WTC11 (cell line): ENCODE measurements around the gene SLC6A4.

ENCODE experiments used
- NFE2L1 ChIP-seq: sonication (generic); formaldehyde crosslinking; IDR thresholded peaks from 2 replicates; pipeline ENCODE4 v1.8.1; 2023; ENCODE audit warnings: missing genetic modification reagents
- TEAD1 ChIP-seq: sonication (generic); formaldehyde crosslinking; IDR thresholded peaks from 2 replicates; pipeline ENCODE4 v1.8.0; 2022; ENCODE audit warnings: mild to moderate bottlenecking, missing genetic modification reagents
- ZNF121 ChIP-seq: sonication (generic); formaldehyde crosslinking; IDR thresholded peaks from 2 replicates; pipeline ENCODE4 v1.8.0; 2023; ENCODE audit warnings: missing genetic modification reagents
- TF ChIP-seq, protein P1 (sequence below): fragments of 200-600 bp; IDR thresholded peaks from 2 replicates; pipeline ENCODE4 v1.8.0; 2022; ENCODE audit warnings: antibody characterized with exemption

DNA sequence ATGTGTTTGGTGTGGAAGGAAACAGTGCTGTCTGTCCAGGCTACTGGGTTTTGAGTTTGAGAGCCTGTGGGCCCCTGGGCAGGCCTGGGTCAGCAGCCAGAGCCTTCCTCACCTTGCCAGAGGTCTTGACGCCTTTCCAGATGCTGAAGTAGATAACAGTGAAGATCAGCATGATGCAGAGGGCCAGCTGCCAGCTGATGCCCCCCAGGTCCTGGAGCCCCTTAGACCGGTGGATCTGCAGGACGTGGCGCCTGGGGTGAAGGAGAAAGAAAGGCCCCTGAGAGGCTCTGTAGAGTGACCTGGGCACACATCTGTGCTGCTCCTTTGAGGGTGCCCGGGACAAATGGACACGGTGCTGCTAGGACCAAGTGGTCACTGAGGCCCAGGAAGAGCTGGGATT is 18.4 kb downstream of the SLC6A4 start:
- no peak for TF ChIP-seq NFE2L1
- TF ChIP-seq, protein P1, sequence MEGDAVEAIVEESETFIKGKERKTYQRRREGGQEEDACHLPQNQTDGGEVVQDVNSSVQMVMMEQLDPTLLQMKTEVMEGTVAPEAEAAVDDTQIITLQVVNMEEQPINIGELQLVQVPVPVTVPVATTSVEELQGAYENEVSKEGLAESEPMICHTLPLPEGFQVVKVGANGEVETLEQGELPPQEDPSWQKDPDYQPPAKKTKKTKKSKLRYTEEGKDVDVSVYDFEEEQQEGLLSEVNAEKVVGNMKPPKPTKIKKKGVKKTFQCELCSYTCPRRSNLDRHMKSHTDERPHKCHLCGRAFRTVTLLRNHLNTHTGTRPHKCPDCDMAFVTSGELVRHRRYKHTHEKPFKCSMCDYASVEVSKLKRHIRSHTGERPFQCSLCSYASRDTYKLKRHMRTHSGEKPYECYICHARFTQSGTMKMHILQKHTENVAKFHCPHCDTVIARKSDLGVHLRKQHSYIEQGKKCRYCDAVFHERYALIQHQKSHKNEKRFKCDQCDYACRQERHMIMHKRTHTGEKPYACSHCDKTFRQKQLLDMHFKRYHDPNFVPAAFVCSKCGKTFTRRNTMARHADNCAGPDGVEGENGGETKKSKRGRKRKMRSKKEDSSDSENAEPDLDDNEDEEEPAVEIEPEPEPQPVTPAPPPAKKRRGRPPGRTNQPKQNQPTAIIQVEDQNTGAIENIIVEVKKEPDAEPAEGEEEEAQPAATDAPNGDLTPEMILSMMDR: no peak
- TF ChIP-seq TEAD1: no peak
- TF ChIP-seq ZNF121 (CRISPR knock-in tag): no peak
